ENCODE measurements around the gene SNAP29.
A peak's percentile ranks its signal among the peaks of the same experiment; 100 is the strongest.
"Not testable (repeated sequence)": the region's sequence is repeated elsewhere in the genome, so short reads cannot be mapped to it uniquely, and the experiment has no call there.

Gene SNAP29

DNA sequence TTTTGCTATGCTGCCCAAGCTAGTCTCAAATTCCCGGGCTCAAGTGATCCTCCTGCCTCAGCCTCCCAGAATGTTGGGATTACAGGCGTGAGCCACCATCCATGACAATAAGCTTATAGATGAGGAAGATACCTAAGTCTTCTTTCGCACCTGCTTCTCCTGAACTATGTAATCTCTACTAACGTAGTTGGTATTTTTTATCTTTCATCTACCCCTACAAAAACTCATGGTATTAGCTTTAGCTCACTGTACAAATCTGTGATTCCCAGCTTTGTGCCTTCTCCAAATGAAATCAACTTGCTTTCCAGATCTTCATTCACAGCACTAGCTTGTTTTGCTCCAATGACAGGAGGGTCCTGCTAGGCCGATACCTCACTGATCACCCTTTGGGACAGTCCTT is 36.6 kb upstream of the SNAP29 start:
- no peak for TF ChIP-seq JUND (IDR thresholded peaks at IDR 0.05; ENCODE audit: low read depth)
- in situ Hi-C loops (cut with HindIII; ENCODE audit: low pct_unique_long_range_greater_than_20kb, low sequenced_read_pairs), result no loop called here
- DNase-seq (ENCODE audit: low read depth in 1 of 2, low spot score in 1 of 2), result no peak

DNA sequence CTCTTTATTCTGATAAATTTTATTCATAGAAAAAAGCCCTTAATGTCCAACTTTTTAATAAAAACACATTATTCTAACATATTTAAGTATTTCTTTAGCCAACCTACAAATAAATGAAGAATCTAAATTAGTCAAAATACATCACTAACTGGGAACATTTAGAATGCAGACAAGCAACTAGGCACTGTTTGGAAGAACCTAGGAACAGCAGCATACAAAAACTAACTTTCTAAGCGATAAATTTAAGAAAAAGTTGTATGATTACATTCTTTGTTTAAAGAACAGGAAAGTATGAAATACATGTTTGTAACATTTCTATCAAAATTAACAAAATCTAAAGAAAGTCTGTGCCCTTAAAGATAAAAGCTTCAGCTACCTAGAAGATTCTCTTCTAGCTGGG is 35.5 kb upstream of the SNAP29 start:
- in situ Hi-C loops (cut with HindIII; ENCODE audit: low pct_unique_long_range_greater_than_20kb, low sequenced_read_pairs), result no loop called here
- DNase-seq (ENCODE audit: low read depth in 1 of 2, low spot score in 1 of 2), result no peak
- no peak for TF ChIP-seq JUND (IDR thresholded peaks at IDR 0.05; ENCODE audit: low read depth)

DNA sequence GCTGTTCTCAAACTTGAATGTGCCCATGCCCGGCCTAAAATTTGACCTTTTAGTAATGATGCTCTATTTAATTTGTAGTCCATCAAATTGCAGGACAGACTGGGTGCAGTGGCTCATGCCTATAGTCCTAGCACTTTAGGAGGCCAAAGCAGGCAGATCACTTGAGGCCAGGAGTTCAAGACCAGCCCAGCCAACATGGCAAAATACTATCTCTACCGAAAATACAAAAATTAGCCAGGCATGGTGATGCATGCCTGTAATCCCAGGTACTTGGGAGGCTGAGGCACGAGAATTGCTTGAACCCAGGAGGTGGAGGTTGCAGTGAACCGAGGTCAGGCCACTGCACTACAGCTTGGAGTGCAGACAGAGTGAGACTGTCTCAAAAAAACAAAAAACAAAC is 33.6 kb upstream of the SNAP29 start:
- in situ Hi-C loops (cut with HindIII; ENCODE audit: low pct_unique_long_range_greater_than_20kb, low sequenced_read_pairs); DNase-seq (ENCODE audit: low read depth in 1 of 2, low spot score in 1 of 2): not testable (repeated sequence)

DNA sequence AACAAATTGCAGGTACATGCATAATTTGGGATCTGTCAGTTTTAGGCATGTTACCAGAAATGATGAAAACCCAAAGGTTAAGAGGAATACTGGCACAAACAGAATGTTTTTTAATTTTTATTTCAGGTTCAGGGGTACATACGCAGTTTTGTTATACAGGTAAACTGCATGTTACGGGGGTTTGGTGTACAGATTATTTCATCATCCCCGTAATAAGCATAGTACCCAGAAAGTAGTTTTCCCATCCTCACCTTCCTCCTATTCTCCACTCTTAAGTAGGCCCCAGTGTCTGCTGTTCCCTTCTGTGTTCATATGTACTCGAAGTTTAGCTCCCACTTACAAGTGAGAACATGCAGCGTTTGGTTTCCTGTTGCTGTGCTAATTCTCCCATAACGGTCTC is 33.2 kb upstream of the SNAP29 start:
- in situ Hi-C loops (cut with HindIII; ENCODE audit: low pct_unique_long_range_greater_than_20kb, low sequenced_read_pairs), result no loop called here
- TF ChIP-seq JUND (IDR thresholded peaks at IDR 0.05; ENCODE audit: low read depth), result no peak
- no peak for DNase-seq (ENCODE audit: low read depth in 1 of 2, low spot score in 1 of 2)

DNA sequence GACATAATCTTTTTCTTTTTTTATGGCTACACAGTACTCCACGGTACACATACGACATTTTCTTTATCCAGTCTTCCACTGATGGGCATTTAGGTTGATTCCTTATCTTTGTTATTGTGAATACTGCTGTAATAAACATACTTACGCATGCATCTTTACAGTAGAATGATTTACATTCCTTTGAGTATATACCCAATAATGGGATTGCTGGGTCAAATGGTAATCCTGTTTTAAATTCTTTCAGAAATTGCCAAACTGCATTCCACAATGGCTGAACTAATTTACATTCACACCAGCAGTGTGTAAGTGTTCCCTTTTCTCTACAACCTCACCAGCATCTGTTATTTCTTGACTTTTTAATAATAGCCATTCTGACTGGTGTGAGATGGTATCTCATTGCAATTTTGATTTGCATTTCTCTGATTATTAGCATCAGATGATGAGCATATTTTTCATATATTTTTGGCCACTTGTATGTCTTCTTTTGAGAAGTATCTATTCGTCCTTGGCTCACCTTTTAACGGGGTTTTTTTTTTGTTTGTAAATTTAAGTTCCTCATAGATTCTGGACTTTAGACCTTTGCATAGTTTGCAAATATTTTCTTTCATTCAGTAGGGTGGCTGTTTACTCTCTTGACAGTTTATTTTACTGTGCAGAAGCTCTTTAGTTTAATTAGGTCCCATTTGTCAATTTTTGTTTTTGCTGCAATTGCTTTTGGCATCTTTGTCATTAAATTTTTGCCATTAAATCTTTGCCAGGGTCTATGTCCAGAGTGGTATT is 32.2 kb upstream of the SNAP29 start:
- in situ Hi-C loops (cut with HindIII; ENCODE audit: low pct_unique_long_range_greater_than_20kb, low sequenced_read_pairs), result not testable (repeated sequence)
- peak in 1 of 2 experiments; percentile 9 for DNase-seq (ENCODE audit: low read depth in 1 of 2, low spot score in 1 of 2)

DNA sequence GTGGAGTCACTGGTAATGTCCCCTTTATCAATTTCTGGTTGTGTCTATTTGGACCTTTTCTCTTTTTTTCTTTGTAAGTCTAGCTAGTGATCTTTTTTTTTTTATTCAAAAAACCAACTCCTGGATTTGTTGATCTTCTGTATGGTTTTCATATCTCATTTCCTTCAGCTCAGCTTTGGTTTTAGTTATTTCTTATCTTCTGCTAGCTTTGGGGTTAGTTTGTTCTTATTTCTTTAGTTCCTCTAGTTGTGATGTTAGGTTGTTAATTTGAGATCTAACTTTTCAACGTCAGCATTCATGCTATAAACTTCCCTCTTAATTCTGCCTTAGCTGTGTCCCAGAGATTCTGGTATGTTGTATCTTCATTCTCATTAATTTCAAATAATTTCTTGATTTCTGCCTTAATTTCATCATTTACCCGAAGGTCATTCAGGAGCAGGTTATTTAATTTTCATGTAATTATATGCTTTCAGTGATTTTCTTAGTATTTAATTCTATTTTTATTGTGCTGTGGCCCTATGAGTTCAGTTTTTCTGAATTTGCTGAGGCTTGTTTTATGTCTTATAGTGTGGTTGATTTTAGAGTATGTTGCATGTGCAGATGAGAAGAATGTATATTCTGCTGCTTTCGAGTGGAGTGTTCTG is 29.2 kb upstream of the SNAP29 start:
- in situ Hi-C loops (cut with HindIII; ENCODE audit: low pct_unique_long_range_greater_than_20kb, low sequenced_read_pairs), result no loop called here
- no peak for DNase-seq (ENCODE audit: low read depth in 1 of 2, low spot score in 1 of 2)
- no peak for TF ChIP-seq JUND (IDR thresholded peaks at IDR 0.05; ENCODE audit: low read depth)

DNA sequence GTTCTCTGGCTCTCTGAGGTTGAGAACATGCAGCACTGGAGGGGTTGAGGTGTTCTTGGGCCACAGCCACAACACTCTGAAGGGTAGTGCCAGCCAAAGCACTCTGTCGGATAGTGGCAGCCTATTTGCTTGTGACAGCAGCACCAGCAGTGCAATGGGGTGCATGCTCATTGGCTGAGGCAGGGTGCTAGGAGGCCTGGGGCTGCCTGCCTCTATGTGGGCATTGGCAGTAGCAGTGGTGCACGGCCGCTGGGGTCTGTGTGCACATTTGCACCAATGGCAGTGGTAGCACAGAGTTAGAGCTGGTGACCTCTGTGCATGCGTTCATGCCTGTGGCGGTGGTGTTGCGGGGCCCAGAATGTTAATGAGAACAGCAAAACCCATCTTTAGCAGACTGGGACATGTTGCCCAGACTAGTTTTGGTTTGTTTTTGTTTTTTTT is 25.6 kb upstream of the SNAP29 start:
- no peak for DNase-seq (ENCODE audit: low read depth in 1 of 2, low spot score in 1 of 2)
- no peak for TF ChIP-seq JUND (IDR thresholded peaks at IDR 0.05; ENCODE audit: low read depth)
- in situ Hi-C loops (cut with HindIII; ENCODE audit: low pct_unique_long_range_greater_than_20kb, low sequenced_read_pairs), result no loop called here

DNA sequence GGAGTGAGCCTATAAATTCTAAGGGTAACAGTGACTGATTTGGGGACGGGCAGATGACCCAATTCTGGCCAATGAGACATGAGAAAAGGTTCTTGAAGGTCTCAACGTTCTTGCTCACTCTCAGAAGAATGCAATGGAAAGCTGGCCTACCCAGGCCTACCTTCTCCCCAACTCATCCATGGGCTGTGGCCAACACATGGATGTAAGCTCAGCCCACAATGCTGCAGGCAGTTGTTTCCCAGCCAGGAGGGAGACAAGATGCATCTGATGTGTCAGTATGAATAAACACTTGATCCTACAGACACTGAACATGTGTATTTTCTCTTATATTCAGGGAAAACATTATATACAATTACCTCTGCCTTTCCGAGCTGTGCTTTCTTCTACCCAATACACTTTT is 24.6 kb upstream of the SNAP29 start:
- in situ Hi-C loops (cut with HindIII; ENCODE audit: low pct_unique_long_range_greater_than_20kb, low sequenced_read_pairs), result no loop called here
- TF ChIP-seq JUND (IDR thresholded peaks at IDR 0.05; ENCODE audit: low read depth), result no peak
- no peak for DNase-seq (ENCODE audit: low read depth in 1 of 2, low spot score in 1 of 2)

DNA sequence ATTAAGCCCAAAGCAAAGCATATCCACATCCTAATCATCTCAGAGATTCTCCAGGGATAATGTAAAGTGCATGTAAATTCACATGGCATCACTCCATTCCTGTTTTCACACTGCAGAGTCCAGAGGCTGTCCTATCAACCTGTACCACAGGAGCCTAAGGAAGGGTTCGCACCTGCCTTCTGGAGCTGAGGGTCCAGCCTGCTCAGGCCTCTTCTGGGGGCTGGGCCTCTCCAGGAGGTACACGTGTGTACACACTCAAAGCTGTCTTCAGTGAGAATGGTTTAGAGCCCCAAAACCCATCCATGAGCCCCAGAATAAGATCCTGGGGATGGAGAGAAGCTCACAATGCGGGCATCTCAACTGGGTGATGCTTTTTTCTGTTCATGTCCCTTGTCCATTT is 24.1 kb upstream of the SNAP29 start:
- DNase-seq (ENCODE audit: low read depth in 1 of 2, low spot score in 1 of 2), result no peak
- TF ChIP-seq JUND (IDR thresholded peaks at IDR 0.05; ENCODE audit: low read depth), result no peak
- in situ Hi-C loops (cut with HindIII; ENCODE audit: low pct_unique_long_range_greater_than_20kb, low sequenced_read_pairs), result no loop called here

DNA sequence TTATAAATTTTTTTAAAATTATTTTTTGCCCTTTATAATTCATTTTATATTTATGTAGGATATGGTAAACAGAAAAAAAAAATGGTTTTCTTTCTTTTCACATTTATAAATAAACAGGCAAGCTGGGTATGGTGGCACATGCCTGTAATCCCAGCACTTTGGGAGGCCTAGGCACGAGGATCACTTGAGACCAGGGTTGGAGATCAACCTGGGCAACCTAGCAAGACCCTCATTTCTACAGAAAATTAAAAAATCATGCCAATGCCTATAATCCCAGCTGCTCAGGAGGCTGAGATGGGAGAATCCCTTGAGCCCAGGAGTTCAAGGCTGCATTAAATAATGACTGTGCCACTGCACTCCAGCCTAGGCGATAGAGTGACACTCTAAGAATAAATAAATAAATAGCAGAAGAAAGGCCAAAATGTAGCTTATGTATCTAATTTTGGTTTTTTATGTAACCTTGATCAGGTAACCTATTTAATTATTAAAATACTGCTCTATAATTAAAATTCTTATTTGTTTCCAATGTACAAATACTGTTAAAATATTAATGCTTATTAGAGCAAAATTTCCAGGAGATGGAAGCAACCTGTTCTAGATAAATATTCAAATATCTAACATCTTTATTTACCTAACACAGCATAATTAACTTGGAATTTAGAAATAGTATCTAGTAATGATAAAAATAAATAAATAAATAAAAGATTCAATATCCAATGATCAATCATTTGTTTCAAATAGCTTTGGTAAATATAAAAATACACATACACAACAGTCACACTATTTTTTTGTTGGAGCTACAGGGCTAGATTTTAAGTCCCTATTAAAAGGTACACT is 21.6 kb upstream of the SNAP29 start:
- no peak for TF ChIP-seq JUND (IDR thresholded peaks at IDR 0.05; ENCODE audit: low read depth)
- DNase-seq (ENCODE audit: low read depth in 1 of 2, low spot score in 1 of 2), result no peak
- in situ Hi-C loops (cut with HindIII; ENCODE audit: low pct_unique_long_range_greater_than_20kb, low sequenced_read_pairs), result no loop called here

DNA sequence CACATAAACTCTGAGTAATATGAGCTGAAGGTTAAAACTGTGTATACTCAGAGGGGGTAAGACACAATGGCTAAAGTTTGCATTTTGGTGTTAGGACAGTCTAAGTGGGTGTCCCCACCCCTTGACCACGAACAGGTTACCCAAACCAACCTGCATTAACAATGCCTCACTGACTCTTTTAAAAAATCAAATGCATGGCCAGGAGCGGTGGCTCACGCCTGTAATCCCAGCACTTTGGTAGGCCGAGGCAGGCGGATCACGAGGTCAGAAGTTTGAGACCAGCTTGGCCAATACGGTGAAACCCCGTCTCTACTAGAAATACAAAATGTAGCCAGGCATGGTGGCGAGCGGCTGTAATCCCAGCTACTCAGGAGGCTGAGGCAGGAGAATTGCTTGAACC is 19.5 kb upstream of the SNAP29 start:
- in situ Hi-C loops (cut with HindIII; ENCODE audit: low pct_unique_long_range_greater_than_20kb, low sequenced_read_pairs); DNase-seq (ENCODE audit: low read depth in 1 of 2, low spot score in 1 of 2): not testable (repeated sequence)

DNA sequence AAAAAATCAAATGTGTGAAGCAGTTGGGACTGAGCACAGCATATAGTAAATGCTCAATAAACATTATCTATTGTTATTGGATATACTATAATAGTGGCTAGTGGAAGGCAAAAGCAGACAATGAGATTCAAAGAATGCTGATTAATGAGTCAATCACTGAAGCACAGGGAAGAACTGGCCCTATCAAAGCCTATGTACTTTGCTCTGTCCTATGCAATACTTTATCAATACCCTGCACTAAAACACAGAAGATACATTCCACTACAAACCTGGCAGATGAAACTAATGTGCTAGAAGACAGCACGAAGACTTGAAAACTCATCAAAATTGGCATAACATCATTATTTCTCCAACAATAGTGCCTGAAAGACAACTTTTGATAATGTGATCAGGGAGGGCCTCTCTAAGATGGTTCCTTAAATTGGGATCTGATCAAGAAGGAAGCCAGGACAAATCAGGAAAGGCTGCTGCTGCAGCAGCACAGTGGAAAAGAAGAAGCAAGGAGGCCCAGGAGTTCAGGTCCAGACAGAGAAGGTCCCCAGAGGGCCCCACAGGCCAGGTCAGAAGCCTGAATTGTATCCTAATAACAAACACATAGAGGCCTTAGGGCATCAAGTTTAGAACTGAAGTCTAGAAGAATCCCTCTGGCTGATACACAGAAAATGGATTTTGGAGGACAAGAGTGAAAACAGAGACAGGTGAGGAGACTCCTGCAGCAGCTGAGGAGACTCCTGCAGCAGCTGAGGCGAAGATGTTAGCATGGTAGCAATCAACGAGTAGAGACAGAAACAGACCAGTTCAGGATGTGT is 18.8 kb upstream of the SNAP29 start:
- no peak for DNase-seq (ENCODE audit: low read depth in 1 of 2, low spot score in 1 of 2)
- TF ChIP-seq JUND (IDR thresholded peaks at IDR 0.05; ENCODE audit: low read depth), result no peak
- in situ Hi-C loops (cut with HindIII; ENCODE audit: low pct_unique_long_range_greater_than_20kb, low sequenced_read_pairs), result no loop called here
